Measurements from ENCODE around the gene STC2. TPM values are rescaled to one million over a fixed set of nuclear protein-coding genes. Genes with fewer than 3 reads are reported as not detected.

Gene STC2
- total and polyA plus RNA-seq, 10 of the 15 experiments (the other 5 are each of a cell fraction or from before 2014, with no cell fraction given), result 0.05 to 4.8 (median 2.0) TPM

GRCh38 chr5:173301695-173302545 lies 26.3 kb downstream of the STC2 start:
- ChIA-PET CTCF (interaction anchor here (1.0 to 1.5 kb wide), 2 partner anchors 8 to 30 kb away, joined by 3 read pairs; no protein-coding TSS in a partner anchor), POLR2A (no interaction called here), SMC1A (ENCODE audit: uncharacterized antibody, unreplicated experiment) (no interaction called here), RAD21 (ENCODE audit: unreplicated experiment) (no interaction called here)
- DNase-seq (ENCODE audit: low read depth, low spot score) (no peak), ATAC-seq (no peak), FAIRE-seq (no peak)
- intact Hi-C loops (cut with micrococcal nuclease; ENCODE audit: unreplicated experiment), result no loop called here
- Histone ChIP-seq H2AFZ (ENCODE audit: control insufficient read depth, low read depth, low read length) (no peak overlapping the region), H3K79me2 (ENCODE audit: control insufficient read depth, insufficient read depth, low read length) (no peaks in the 10 kb centered on the region), H3K9me3 (replicated peaks; ENCODE audit: control insufficient read depth, insufficient read depth, low read length) (no peaks in the 10 kb centered on the region), H3K27ac (ENCODE audit: control insufficient read depth, insufficient read depth) (no peak overlapping the region), H3K9ac (ENCODE audit: control insufficient read depth, insufficient read depth, low read length) (no peak overlapping the region), H3K27me3 (replicated peaks in 1 of 2; ENCODE audit: control insufficient read depth in 2 of 2, insufficient read depth in 2 of 2, low read length in 1 of 2) (no peaks in the 10 kb centered on the region; a peak in 3 of 4 replicates), H3K4me2 (ENCODE audit: control insufficient read depth, insufficient read depth) (no peak overlapping the region), H4K20me1 (ENCODE audit: control insufficient read depth, insufficient read depth) (no peaks in the 10 kb centered on the region), H3K4me1 (ENCODE audit: control insufficient read depth, insufficient read depth, low read length) (no peaks in the 10 kb centered on the region), H3K4me3 (no peak overlapping the region), H3K36me3 (ENCODE audit: control insufficient read depth in 2 of 2, insufficient read depth in 2 of 2, low read length in 1 of 2) (no peaks in the 10 kb centered on the region)
- 30% methylated on average over 17 of the region's 17 CpGs for WGBS (ENCODE audit: insufficient coverage, insufficient replicate concordance, low lambda C conversion rate, missing lambda C conversion rate)
- BruUV-seq (replicated peaks), result no TSS peak
- TF ChIP-seq RFX5 (IDR thresholded peaks at IDR 0.05; ENCODE audit: low read depth, low read length) (no peak), POLR2AphosphoS5 (IDR thresholded peaks at IDR 0.05; ENCODE audit: low read length) (no peak), SP1 (IDR thresholded peaks at IDR 0.05; ENCODE audit: low read depth, low read length) (no peak), MTA3 (IDR thresholded peaks at IDR 0.05; ENCODE audit: borderline replicate concordance, low read length) (no peak), MEF2B (IDR thresholded peaks at IDR 0.05; ENCODE audit: partially characterized antibody, poor library complexity, severe bottlenecking) (no peak), ZNF24 (IDR thresholded peaks at IDR 0.05) (no peak), RB1 (IDR thresholded peaks at IDR 0.05; ENCODE audit: borderline replicate concordance) (no peak), ZBTB4 (CRISPR knock-in tag; IDR thresholded peaks at IDR 0.05) (no peak), IKZF1 (conservative IDR thresholded peaks at IDR 0.05) (no peak), NRF1 (conservative IDR thresholded peaks at IDR 0.05; ENCODE audit: low read depth, low read length) (no peak)
- in situ Hi-C loops (cut with MboI), result no loop called here

Data from GM12878 (cell line).